RPMI8226 (cell line): ENCODE results near the gene KIF26A.
A peak's percentile ranks its signal among the peaks of the same experiment; 100 is the strongest.

ENCODE experiments used
- DNase-seq: peaks from one replicate; pipeline ENCODE4 v3.0.0-alpha.2; 2015

KIF26A gene

GRCh38 chr14:104181761-104182530 lies 43.6 kb downstream of the KIF26A start:
- DNase-seq: no peak

GRCh38 chr14:104182857-104183425 lies 44.6 kb downstream of the KIF26A start:
- no peak for DNase-seq

- no peak for DNase-seq
Observed at GRCh38 chr14:104183796-104184195, 45.4 kb downstream of the KIF26A start.

GRCh38 chr14:104184506-104184905 lies 46.1 kb downstream of the KIF26A start:
- peak; percentile 17 for DNase-seq

- DNase-seq: no peak
Observed at GRCh38 chr14:104184911-104185499, 46.6 kb downstream of the KIF26A start.

GRCh38 chr14:104185916-104186495 lies 47.6 kb downstream of the KIF26A start:
- no peak for DNase-seq

- peak; percentile 26 for DNase-seq
Observed at GRCh38 chr14:104186575-104186974, 48.2 kb downstream of the KIF26A start.

- no peak for DNase-seq
Observed at GRCh38 chr14:104187121-104187889, 48.9 kb downstream of the KIF26A start.

- no peak for DNase-seq
Observed at GRCh38 chr14:104187931-104188726, 49.7 kb downstream of the KIF26A start.

GRCh38 chr14:104188727-104189400 lies 50.5 kb downstream of the KIF26A start:
- no peak for DNase-seq

- DNase-seq: no peak
Observed at GRCh38 chr14:104189629-104190335, 51.4 kb downstream of the KIF26A start.

GRCh38 chr14:104190396-104191000 lies 52.1 kb downstream of the KIF26A start:
- DNase-seq: no peak

GRCh38 chr14:104191409-104191997 lies 53.1 kb downstream of the KIF26A start:
- DNase-seq: no peak

- DNase-seq: no peak
Observed at GRCh38 chr14:104192146-104192882, 53.9 kb downstream of the KIF26A start.

- no peak for DNase-seq
Observed at GRCh38 chr14:104192883-104193245, 54.5 kb downstream of the KIF26A start.

- DNase-seq: no peak
Observed at GRCh38 chr14:104194016-104194415, 55.6 kb downstream of the KIF26A start.

- no peak for DNase-seq
Observed at GRCh38 chr14:104194716-104195115, 56.3 kb downstream of the KIF26A start.

GRCh38 chr14:104195361-104195760 lies 57.0 kb downstream of the KIF26A start:
- DNase-seq: no peak

GRCh38 chr14:104195878-104196277 lies 57.5 kb downstream of the KIF26A start:
- DNase-seq: no peak
